ENCODE data around the gene F2RL3.

The F2RL3 gene

DNA sequence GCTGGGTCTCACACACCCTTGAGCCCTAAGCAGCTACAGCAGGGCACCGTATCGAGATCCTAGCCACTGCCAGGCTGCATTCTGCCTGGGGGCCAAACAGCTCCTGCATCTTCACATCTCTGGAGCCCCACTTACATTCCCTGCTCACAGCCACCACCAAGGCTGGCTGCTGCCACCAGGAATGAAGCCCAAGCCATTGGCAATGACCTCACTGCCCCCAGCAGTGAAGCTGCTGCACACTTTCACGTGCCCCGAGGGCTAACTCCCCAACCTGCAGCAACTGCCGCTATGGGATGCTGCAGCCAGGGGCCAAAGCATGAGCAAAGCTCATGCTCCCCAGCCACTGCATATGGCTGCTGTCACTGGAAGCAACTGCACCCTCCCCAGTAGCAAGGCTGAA, 42.0 kb downstream of the F2RL3 start:
- ATAC-seq: no peak
- TF ChIP-seq PATZ1 (CRISPR knock-in tag; IDR thresholded peaks at IDR 0.05; ENCODE audit: borderline replicate concordance) (no peak), CSDC2 (CRISPR knock-in tag; IDR thresholded peaks at IDR 0.05) (no peak), OSR1 (CRISPR knock-in tag; IDR thresholded peaks at IDR 0.05) (no peak), ZNF8 (CRISPR knock-in tag; IDR thresholded peaks at IDR 0.05) (no peak), POU6F1 (CRISPR knock-in tag; IDR thresholded peaks at IDR 0.05; ENCODE audit: borderline replicate concordance, low read depth) (no peak), BACH2 (CRISPR knock-in tag; IDR thresholded peaks at IDR 0.05; ENCODE audit: borderline replicate concordance) (no peak), ZNF70 (CRISPR knock-in tag; IDR thresholded peaks at IDR 0.05) (no peak), TCF4 (CRISPR knock-in tag; IDR thresholded peaks at IDR 0.05; ENCODE audit: borderline replicate concordance) (no peak), SNAI2 (CRISPR knock-in tag; IDR thresholded peaks at IDR 0.05) (no peak), RARB (CRISPR knock-in tag; IDR thresholded peaks at IDR 0.05) (no peak), ZC3H10 (CRISPR knock-in tag; IDR thresholded peaks at IDR 0.05) (no peak), CREB5 (CRISPR knock-in tag; IDR thresholded peaks at IDR 0.05; ENCODE audit: low read depth) (no peak), TOX (CRISPR knock-in tag; IDR thresholded peaks at IDR 0.05; ENCODE audit: borderline replicate concordance) (no peak), ZNF565 (CRISPR knock-in tag; conservative IDR thresholded peaks at IDR 0.05; ENCODE audit: low read depth) (no peak), ESRRG (CRISPR knock-in tag; IDR thresholded peaks at IDR 0.05) (no peak), ZFP30 (CRISPR knock-in tag; IDR thresholded peaks at IDR 0.05) (no peak), PPARA (CRISPR knock-in tag; IDR thresholded peaks at IDR 0.05; ENCODE audit: borderline replicate concordance) (no peak)
- TF ChIP-seq, protein P1, sequence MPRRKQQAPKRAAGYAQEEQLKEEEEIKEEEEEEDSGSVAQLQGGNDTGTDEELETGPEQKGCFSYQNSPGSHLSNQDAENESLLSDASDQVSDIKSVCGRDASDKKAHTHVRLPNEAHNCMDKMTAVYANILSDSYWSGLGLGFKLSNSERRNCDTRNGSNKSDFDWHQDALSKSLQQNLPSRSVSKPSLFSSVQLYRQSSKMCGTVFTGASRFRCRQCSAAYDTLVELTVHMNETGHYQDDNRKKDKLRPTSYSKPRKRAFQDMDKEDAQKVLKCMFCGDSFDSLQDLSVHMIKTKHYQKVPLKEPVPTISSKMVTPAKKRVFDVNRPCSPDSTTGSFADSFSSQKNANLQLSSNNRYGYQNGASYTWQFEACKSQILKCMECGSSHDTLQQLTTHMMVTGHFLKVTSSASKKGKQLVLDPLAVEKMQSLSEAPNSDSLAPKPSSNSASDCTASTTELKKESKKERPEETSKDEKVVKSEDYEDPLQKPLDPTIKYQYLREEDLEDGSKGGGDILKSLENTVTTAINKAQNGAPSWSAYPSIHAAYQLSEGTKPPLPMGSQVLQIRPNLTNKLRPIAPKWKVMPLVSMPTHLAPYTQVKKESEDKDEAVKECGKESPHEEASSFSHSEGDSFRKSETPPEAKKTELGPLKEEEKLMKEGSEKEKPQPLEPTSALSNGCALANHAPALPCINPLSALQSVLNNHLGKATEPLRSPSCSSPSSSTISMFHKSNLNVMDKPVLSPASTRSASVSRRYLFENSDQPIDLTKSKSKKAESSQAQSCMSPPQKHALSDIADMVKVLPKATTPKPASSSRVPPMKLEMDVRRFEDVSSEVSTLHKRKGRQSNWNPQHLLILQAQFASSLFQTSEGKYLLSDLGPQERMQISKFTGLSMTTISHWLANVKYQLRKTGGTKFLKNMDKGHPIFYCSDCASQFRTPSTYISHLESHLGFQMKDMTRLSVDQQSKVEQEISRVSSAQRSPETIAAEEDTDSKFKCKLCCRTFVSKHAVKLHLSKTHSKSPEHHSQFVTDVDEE (CRISPR knock-in tag; IDR thresholded peaks at IDR 0.05): no peak

- TF ChIP-seq ARNTL (CRISPR knock-in tag; IDR thresholded peaks at IDR 0.05; ENCODE audit: borderline replicate concordance, low read depth): no peak
- no peak for TF ChIP-seq TOX (CRISPR knock-in tag; IDR thresholded peaks at IDR 0.05; ENCODE audit: borderline replicate concordance)
- TF ChIP-seq CREB5 (CRISPR knock-in tag; IDR thresholded peaks at IDR 0.05; ENCODE audit: low read depth): no peak
- no peak for TF ChIP-seq TCF4 (CRISPR knock-in tag; IDR thresholded peaks at IDR 0.05; ENCODE audit: borderline replicate concordance)
- TF ChIP-seq BACH2 (CRISPR knock-in tag; IDR thresholded peaks at IDR 0.05; ENCODE audit: borderline replicate concordance): no peak
- no peak for TF ChIP-seq OSR1 (CRISPR knock-in tag; IDR thresholded peaks at IDR 0.05)
- TF ChIP-seq ISL1 (CRISPR knock-in tag; IDR thresholded peaks at IDR 0.05): no peak
- TF ChIP-seq ZFP3 (CRISPR knock-in tag; IDR thresholded peaks at IDR 0.05): no peak
- no peak for TF ChIP-seq GLIS3 (CRISPR knock-in tag; IDR thresholded peaks at IDR 0.05)
- TF ChIP-seq CSRNP3 (CRISPR knock-in tag; IDR thresholded peaks at IDR 0.05): no peak
- TF ChIP-seq CSDC2 (CRISPR knock-in tag; IDR thresholded peaks at IDR 0.05): no peak
- TF ChIP-seq PPARA (CRISPR knock-in tag; IDR thresholded peaks at IDR 0.05; ENCODE audit: borderline replicate concordance): no peak
- no peak for TF ChIP-seq ZFP30 (CRISPR knock-in tag; IDR thresholded peaks at IDR 0.05)
- ATAC-seq: no peak
Observed at GRCh38 chr19:16931306-16931705, 42.5 kb downstream of the F2RL3 start.

Measured in SK-N-SH treated with all-trans-retinoic acid at 6 μM for 48 hours (cell line).